SK-N-MC (cell line): Measurements from ENCODE around the gene CSGALNACT2.

Experiments
- EZH2 ChIP-seq: fragments of 200-600 bp; sonication (generic); IDR thresholded peaks from one replicate; pipeline ENCODE4 v1.6.1; 2017; ENCODE audit warnings: antibody characterized with exemption
- POLR2AphosphoS5 ChIP-seq: IDR thresholded peaks from 2 replicates; pipeline ENCODE4 v1.6.1; 2012; ENCODE audit warnings: mild to moderate bottlenecking, low read depth, low read length, borderline replicate concordance

DNA sequence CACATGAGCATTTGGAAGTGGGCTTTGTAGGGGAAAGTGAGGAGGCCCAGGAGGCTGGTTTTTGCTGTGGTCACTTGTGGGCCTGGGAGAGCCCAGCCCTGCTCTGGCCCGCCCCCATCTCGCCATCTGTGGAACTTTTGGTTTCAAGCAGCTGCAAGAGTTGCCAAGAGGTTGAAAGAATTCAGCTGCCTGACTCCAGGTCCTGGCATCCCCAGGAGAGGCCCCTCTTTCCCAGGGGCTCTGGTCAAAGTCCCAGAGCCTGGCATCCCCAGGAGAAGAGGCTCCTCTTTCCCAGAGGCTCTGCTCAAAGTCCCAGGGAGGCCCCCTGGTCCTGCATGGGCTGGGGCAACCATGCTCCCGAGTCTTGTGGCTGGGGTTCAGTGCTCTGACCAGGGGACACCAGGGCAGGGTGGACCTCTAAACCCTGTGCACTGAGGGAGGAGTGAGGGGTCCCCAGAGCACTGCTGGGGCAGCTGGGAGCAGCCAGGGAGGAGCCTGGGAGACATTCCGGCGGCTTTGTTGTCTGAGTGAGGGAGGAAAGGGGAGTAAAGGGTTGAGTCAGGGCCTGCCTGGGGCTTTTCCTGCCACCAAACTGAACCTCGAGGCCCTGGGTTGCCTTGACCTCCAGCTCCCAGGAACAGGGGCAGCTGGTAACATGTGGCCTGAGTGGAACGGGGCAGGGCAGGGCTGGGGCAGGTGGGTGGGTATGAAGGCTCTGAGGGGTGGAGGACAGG is 27.7 kb upstream of the CSGALNACT2 start:
- no peak for TF ChIP-seq EZH2
- no peak for TF ChIP-seq POLR2AphosphoS5
